NCI-H69 (cell line): ENCODE measurements around the gene C1GALT1C1L.
"Not testable (repeated sequence)": the region's sequence is repeated elsewhere in the genome, so short reads cannot be mapped to it uniquely, and the experiment has no call there.

Experiments
- DNase-seq: peaks from one replicate; lab custom pipeline; 2025; lab: John Stamatoyannopoulos, UW

Gene C1GALT1C1L

GRCh38 chr2:43653506-43653905 is 22.7 kb downstream of the C1GALT1C1L start:
- DNase-seq: no peak

- no peak for DNase-seq
Observed at GRCh38 chr2:43648994-43649701, 27.1 kb downstream of the C1GALT1C1L start.

GRCh38 chr2:43643680-43644079 is 32.5 kb downstream of the C1GALT1C1L start:
- DNase-seq: no peak

- DNase-seq: no peak
Observed at GRCh38 chr2:43642363-43642762, 33.9 kb downstream of the C1GALT1C1L start.

GRCh38 chr2:43637030-43637803 is 39.0 kb downstream of the C1GALT1C1L start, which contains the start of gene PLEKHH2:
PLEKHH2 (plus strand) TSS chr2:43637260; CDS start chr2:43644674, 7,414 bp downstream.
- DNase-seq: peak; percentile 79

GRCh38 chr2:43636621-43637020 is 39.6 kb downstream of the C1GALT1C1L start:
- DNase-seq: no peak

GRCh38 chr2:43636153-43636552 is 40.1 kb downstream of the C1GALT1C1L start:
- DNase-seq: not testable (repeated sequence)

GRCh38 chr2:43634604-43635306 is 41.5 kb downstream of the C1GALT1C1L start:
- peak; percentile 92 for DNase-seq

- no peak for DNase-seq
Observed at GRCh38 chr2:43631618-43632317, 44.5 kb downstream of the C1GALT1C1L start.
